A549 (cell line): ENCODE measurements around the gene SLC22A14. TPM values are rescaled to one million over a fixed set of nuclear protein-coding genes. Genes with fewer than 3 reads are reported as not detected.

Source experiments
- ATAC-seq, 2 experiments: fragments of 200-7000 bp in 1 of 2; fragments of >200 bp in 1 of 2; cut with Nextera tagmentation in 1 of 2; cut with Tn5 transposase in 1 of 2; 3 replicates each; pipeline versions ENCODE4 v1.8.0 to v1.9.1; 2018 to 2020; ENCODE audit warnings: mild to moderate bottlenecking in 1 of 2, moderate library complexity in 1 of 2
- CTCF ChIA-PET: fragments of 300-600 bp; sonication (Branson Sonifier 250); formaldehyde crosslinking; extraction: SDS; loops from one replicate; lab custom pipeline; 2021; ENCODE audit warnings: antibody characterized with exemption, inconsistent platforms; lab: Yijun Ruan, JAX
- POLR2A ChIA-PET: fragments of 350-600 bp; formaldehyde crosslinking; extraction: SDS; loops from one replicate; lab custom pipeline; 2021; ENCODE audit warnings: antibody characterized with exemption, inconsistent platforms; lab: Yijun Ruan, JAX
- DNase-seq, 2 experiments: peaks; one replicate each; pipeline versions ENCODE4 v3.0.0 to v3.0.0-alpha.2; 2011 to 2016; ENCODE audit warnings: low read depth in 1 of 2, low spot score in 1 of 2
- FAIRE-seq: peaks from 2 replicates; lab custom pipeline; 2011; peaks lifted over from hg19 to GRCh38; lab: Jason Lieb, UNC
- H3K27ac ChIP-seq, 2 experiments: fragments of >200 bp; sonication (Bioruptor Twin); formaldehyde crosslinking; 3 replicates each; pipeline ENCODE4 v1.5.1; 2016 to 2017
- H3K4me1 ChIP-seq: fragments of >200 bp; sonication (Bioruptor Twin); formaldehyde crosslinking; 3 replicates; pipeline ENCODE4 v1.6.1; 2016
- H3K4me2 ChIP-seq: fragments of >200 bp; sonication (Bioruptor Twin); formaldehyde crosslinking; 3 replicates; pipeline ENCODE4 v1.6.1; 2016
- H3K4me3 ChIP-seq: fragments of >200 bp; sonication (Bioruptor Twin); formaldehyde crosslinking; 3 replicates; pipeline ENCODE4 v1.5.1; 2016
- H3K9me3 ChIP-seq: fragments of >200 bp; sonication (Bioruptor Twin); formaldehyde crosslinking; 3 replicates; pipeline ENCODE4 v1.6.1; 2016
- FOSB ChIP-seq: fragments of 250-450 bp; sonication (Bioruptor Pico); IDR thresholded peaks from 2 replicates; pipeline ENCODE4 v1.5.0; 2020; ENCODE audit warnings: mild to moderate bottlenecking, moderate library complexity
- FOXS1 ChIP-seq: fragments of 250-450 bp; sonication (Bioruptor Pico); IDR thresholded peaks from 2 replicates; pipeline ENCODE4 v1.5.0; 2020; ENCODE audit warnings: mild to moderate bottlenecking, moderate library complexity
- HDAC2 ChIP-seq: fragments of 200-600 bp; sonication (generic); IDR thresholded peaks from 2 replicates; pipeline ENCODE4 v1.6.1; 2016
- HEYL ChIP-seq: fragments of 250-450 bp; sonication (Bioruptor Pico); IDR thresholded peaks from 2 replicates; pipeline ENCODE4 v1.8.0; 2021; ENCODE audit warnings: mild to moderate bottlenecking, moderate library complexity
- JUNB ChIP-seq: fragments of >200 bp; sonication (Bioruptor Twin); formaldehyde crosslinking; IDR thresholded peaks from 2 replicates; pipeline ENCODE4 v1.6.1; 2016
- KDM1A ChIP-seq: fragments of 200-600 bp; sonication (generic); IDR thresholded peaks from 2 replicates; pipeline ENCODE4 v1.6.1; 2016; ENCODE audit warnings: low read depth, mild to moderate bottlenecking
- MYC ChIP-seq: IDR thresholded peaks from 2 replicates; pipeline ENCODE4 v1.6.1; 2012; ENCODE audit warnings: mild to moderate bottlenecking, inconsistent platforms, low read length, improper control_type of control experiment, borderline replicate concordance
- NFE2L2 ChIP-seq: fragments of 150-350 bp; conservative IDR thresholded peaks from 2 replicates; pipeline ENCODE4 v1.6.1; 2014; ENCODE audit warnings: low read length
- NR3C1 ChIP-seq: fragments of >200 bp; sonication (Bioruptor Twin); formaldehyde crosslinking; IDR thresholded peaks from 3 replicates; pipeline ENCODE4 v1.6.1; 2017
- PHF8 ChIP-seq: fragments of 200-600 bp; sonication (generic); IDR thresholded peaks from 2 replicates; pipeline ENCODE4 v1.6.1; 2016; ENCODE audit warnings: low read depth, mild to moderate bottlenecking, antibody characterized with exemption, moderate library complexity, borderline replicate concordance
- POLR2AphosphoS2 ChIP-seq: conservative IDR thresholded peaks from 2 replicates; pipeline ENCODE4 v1.6.1; 2012; ENCODE audit warnings: low read length, improper control_type of control experiment, inconsistent platforms
- RARB ChIP-seq: fragments of 250-450 bp; sonication (Bioruptor Pico); IDR thresholded peaks from 2 replicates; pipeline ENCODE4 v1.8.0; 2021; ENCODE audit warnings: mild to moderate bottlenecking, moderate library complexity
- SREBF2 ChIP-seq: fragments of 450-650 bp; IDR thresholded peaks from 2 replicates; pipeline ENCODE4 v1.6.1; 2014; ENCODE audit warnings: mild to moderate bottlenecking, moderate library complexity
- ZFP36 ChIP-seq: fragments of 450-650 bp; IDR thresholded peaks from 2 replicates; pipeline ENCODE4 v1.6.1; 2014; ENCODE audit warnings: borderline replicate concordance; ENCODE audit not compliant: partially characterized antibody
- ZSCAN20 ChIP-seq: fragments of 250-450 bp; sonication (Bioruptor Pico); IDR thresholded peaks from 2 replicates; pipeline ENCODE4 v1.8.0; 2022; ENCODE audit warnings: mild to moderate bottlenecking, moderate library complexity
- polyA plus RNA-seq, 4 experiments: library from polyadenylated mRNA; depleted of rRNA in 3 of 4; stranded (reverse); fragments of >200 nt; fragmentation: RNase III in 1 of 4; extraction: RNeasy Plus Mini Kit Qiagen cat#74134 plus additional on column Dnase treatment in 1 of 4; gene quantifications; 2 replicates in 3 of 4; 3 replicates in 1 of 4; pipeline ENCODE4 v1.2.3, GENCODE V29; 2011 to 2017
- TF ChIP-seq, protein P1 (sequence below): IDR thresholded peaks from 2 replicates; pipeline ENCODE4 v1.6.1; 2012
- TF ChIP-seq, protein P2 (sequence below): fragments of 450-650 bp; IDR thresholded peaks from 2 replicates; pipeline ENCODE4 v1.6.1; 2014; ENCODE audit warnings: antibody characterized with exemption
- TF ChIP-seq, protein P3 (sequence below): fragments of >200 bp; sonication (Bioruptor Twin); formaldehyde crosslinking; IDR thresholded peaks from 3 replicates; pipeline ENCODE4 v1.6.1; 2016
- TF ChIP-seq, protein P4 (sequence below): fragments of 200-600 bp; sonication (generic); IDR thresholded peaks from 2 replicates; pipeline ENCODE4 v1.6.1; 2016; ENCODE audit warnings: antibody characterized with exemption, mild to moderate bottlenecking, moderate library complexity
- TF ChIP-seq, protein P5 (sequence below): fragments of 250-450 bp; sonication (Bioruptor Pico); IDR thresholded peaks from 2 replicates; pipeline ENCODE4 v1.5.0; 2021; ENCODE audit warnings: mild to moderate bottlenecking, moderate library complexity, borderline replicate concordance

The SLC22A14 gene
- polyA plus RNA-seq, 2 of the 4 experiments (the other 2 are of a cell fraction) = 0.04 TPM; not detected in 1

DNA sequence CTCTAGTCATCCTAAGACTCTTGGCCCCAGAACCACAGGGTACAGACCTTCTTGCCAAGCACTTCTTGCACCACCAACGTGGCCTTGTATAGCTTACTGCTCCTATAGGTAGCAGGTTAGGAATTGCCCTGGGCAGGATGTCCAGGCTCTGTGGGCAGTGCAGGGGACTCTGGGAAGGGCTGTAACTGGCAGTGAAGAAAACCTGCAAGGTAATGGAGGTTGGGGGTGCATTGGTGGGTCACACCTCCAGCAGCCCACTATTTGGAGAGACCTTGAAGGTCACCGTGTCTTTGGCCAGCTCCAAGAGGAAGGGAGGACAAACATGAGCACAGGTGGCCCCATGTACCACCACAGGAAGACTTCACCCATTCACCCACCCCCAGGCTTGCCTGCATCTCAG lies 43.2 kb downstream of the SLC22A14 start (continued):
- TF ChIP-seq, protein P1, sequence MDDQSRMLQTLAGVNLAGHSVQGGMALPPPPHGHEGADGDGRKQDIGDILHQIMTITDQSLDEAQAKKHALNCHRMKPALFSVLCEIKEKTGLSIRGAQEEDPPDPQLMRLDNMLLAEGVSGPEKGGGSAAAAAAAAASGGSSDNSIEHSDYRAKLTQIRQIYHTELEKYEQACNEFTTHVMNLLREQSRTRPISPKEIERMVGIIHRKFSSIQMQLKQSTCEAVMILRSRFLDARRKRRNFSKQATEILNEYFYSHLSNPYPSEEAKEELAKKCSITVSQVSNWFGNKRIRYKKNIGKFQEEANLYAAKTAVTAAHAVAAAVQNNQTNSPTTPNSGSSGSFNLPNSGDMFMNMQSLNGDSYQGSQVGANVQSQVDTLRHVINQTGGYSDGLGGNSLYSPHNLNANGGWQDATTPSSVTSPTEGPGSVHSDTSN = no peak
- TF ChIP-seq NFE2L2 (no peak), FOSB (CRISPR knock-in tag) (no peak), NR3C1 (no peak), ZFP36 (no peak), POLR2AphosphoS2 (no peak)

DNA sequence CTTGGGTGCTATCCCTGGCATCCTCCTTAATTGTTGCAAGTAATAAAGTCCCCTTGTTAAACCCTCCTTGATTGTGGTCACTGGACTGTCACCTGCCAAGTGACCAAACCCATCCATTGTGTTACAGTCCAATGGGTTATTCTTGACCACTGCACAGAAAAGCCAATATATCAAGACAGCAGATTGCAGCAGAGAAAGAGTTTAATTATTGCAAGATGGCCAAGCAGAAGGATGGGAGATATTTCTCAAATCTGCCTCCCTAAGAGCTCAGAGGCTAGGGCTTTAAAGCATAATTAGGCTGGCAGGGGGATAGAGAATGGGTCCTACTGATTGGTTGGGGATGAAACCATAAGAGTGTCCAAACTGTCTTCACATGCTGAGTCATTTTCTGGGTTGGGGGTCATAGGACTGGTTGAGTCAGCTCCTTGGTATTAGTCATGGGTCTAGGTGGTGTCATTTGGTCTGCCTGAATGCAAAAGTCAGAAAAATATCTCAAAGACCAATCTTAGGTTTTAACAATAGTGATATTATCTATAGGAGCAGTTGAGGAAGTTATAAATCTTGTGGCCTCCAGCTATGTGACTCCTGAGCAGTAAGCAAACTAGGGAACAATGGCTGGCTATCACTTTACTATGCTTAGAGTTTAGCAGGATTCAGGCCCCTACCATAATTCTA lies 45.4 kb downstream of the SLC22A14 start:
- H3K4me3 ChIP-seq = no peak overlapping the region
- peaks cover 12% of the 10 kb centered on the region; the same call in 2 of the 3 replicates for H3K9me3 ChIP-seq
- H3K4me1 ChIP-seq = peaks cover 5% of the 10 kb centered on the region; the same call in 1 of the 3 replicates
- no peak for FAIRE-seq
- ChIA-PET POLR2A (no interaction called here), CTCF (interaction anchor here (1.6 to 3.8 kb wide), 2 partner anchors 19 to 153 kb away, joined by 4 to 23 read pairs; partner anchors contain the start of gene XYLB)
- no peak for TF ChIP-seq FOSB (CRISPR knock-in tag)
- no peak for TF ChIP-seq POLR2AphosphoS2
- TF ChIP-seq SREBF2 = no peak
- no peak for TF ChIP-seq HEYL (CRISPR knock-in tag)
- TF ChIP-seq ZSCAN20 = no peak
- TF ChIP-seq MYC = no peak
- no peak for TF ChIP-seq HDAC2
- no peak for TF ChIP-seq KDM1A
- TF ChIP-seq, protein P2, sequence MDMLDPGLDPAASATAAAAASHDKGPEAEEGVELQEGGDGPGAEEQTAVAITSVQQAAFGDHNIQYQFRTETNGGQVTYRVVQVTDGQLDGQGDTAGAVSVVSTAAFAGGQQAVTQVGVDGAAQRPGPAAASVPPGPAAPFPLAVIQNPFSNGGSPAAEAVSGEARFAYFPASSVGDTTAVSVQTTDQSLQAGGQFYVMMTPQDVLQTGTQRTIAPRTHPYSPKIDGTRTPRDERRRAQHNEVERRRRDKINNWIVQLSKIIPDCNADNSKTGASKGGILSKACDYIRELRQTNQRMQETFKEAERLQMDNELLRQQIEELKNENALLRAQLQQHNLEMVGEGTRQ = no peak
- TF ChIP-seq, protein P3, sequence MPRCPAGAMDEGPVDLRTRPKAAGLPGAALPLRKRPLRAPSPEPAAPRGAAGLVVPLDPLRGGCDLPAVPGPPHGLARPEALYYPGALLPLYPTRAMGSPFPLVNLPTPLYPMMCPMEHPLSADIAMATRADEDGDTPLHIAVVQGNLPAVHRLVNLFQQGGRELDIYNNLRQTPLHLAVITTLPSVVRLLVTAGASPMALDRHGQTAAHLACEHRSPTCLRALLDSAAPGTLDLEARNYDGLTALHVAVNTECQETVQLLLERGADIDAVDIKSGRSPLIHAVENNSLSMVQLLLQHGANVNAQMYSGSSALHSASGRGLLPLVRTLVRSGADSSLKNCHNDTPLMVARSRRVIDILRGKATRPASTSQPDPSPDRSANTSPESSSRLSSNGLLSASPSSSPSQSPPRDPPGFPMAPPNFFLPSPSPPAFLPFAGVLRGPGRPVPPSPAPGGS = no peak
- TF ChIP-seq FOXS1 (CRISPR knock-in tag) = no peak
- no peak for TF ChIP-seq RARB (CRISPR knock-in tag)
- TF ChIP-seq, protein P4, sequence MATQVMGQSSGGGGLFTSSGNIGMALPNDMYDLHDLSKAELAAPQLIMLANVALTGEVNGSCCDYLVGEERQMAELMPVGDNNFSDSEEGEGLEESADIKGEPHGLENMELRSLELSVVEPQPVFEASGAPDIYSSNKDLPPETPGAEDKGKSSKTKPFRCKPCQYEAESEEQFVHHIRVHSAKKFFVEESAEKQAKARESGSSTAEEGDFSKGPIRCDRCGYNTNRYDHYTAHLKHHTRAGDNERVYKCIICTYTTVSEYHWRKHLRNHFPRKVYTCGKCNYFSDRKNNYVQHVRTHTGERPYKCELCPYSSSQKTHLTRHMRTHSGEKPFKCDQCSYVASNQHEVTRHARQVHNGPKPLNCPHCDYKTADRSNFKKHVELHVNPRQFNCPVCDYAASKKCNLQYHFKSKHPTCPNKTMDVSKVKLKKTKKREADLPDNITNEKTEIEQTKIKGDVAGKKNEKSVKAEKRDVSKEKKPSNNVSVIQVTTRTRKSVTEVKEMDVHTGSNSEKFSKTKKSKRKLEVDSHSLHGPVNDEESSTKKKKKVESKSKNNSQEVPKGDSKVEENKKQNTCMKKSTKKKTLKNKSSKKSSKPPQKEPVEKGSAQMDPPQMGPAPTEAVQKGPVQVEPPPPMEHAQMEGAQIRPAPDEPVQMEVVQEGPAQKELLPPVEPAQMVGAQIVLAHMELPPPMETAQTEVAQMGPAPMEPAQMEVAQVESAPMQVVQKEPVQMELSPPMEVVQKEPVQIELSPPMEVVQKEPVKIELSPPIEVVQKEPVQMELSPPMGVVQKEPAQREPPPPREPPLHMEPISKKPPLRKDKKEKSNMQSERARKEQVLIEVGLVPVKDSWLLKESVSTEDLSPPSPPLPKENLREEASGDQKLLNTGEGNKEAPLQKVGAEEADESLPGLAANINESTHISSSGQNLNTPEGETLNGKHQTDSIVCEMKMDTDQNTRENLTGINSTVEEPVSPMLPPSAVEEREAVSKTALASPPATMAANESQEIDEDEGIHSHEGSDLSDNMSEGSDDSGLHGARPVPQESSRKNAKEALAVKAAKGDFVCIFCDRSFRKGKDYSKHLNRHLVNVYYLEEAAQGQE = no peak
- no peak for TF ChIP-seq PHF8
- TF ChIP-seq, protein P5, sequence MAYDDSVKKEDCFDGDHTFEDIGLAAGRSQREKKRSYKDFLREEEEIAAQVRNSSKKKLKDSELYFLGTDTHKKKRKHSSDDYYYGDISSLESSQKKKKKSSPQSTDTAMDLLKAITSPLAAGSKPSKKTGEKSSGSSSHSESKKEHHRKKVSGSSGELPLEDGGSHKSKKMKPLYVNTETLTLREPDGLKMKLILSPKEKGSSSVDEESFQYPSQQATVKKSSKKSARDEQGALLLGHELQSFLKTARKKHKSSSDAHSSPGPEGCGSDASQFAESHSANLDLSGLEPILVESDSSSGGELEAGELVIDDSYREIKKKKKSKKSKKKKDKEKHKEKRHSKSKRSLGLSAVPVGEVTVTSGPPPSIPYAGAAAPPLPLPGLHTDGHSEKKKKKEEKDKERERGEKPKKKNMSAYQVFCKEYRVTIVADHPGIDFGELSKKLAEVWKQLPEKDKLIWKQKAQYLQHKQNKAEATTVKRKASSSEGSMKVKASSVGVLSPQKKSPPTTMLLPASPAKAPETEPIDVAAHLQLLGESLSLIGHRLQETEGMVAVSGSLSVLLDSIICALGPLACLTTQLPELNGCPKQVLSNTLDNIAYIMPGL (CRISPR knock-in tag) = no peak
- TF ChIP-seq JUNB = no peak
- no peak overlapping the region for H3K4me2 ChIP-seq
- H3K27ac ChIP-seq = no peak overlapping the region
- peak in 1 of 2 experiments; percentile 23; a peak in 1 of 6 replicates for ATAC-seq
- peak in 1 of 2 experiments; percentile 14 for DNase-seq
